GM12864 (cell line): ENCODE data around the gene DDX20.

Experiments
- DNase-seq: peaks from one replicate; pipeline ENCODE4 v3.0.0-alpha.2; 2011; ENCODE audit warnings: low read depth
- H3K4me3 ChIP-seq: 2 replicates; pipeline ENCODE4 v1.5.1; 2011; ENCODE audit warnings: mild to moderate bottlenecking, low read depth, low read length, control low read depth
- CTCF ChIP-seq: IDR thresholded peaks from 2 replicates; pipeline ENCODE4 v1.5.1; 2011; ENCODE audit warnings: low read depth, mild to moderate bottlenecking, moderate library complexity, low read length, control low read depth, inconsistent platforms; ENCODE audit errors: missing control alignments

The DDX20 gene

GRCh38 chr1:111749628-111750027 is 6.1 kb upstream of the DDX20 start:
- H3K4me3 ChIP-seq = no peak overlapping the region
- no peak for DNase-seq
- TF ChIP-seq CTCF = no peak

GRCh38 chr1:111750856-111751255 is 4.8 kb upstream of the DDX20 start:
- DNase-seq = no peak
- no peak for TF ChIP-seq CTCF
- no peak overlapping the region for H3K4me3 ChIP-seq

- DNase-seq = no peak
- no peak overlapping the region for H3K4me3 ChIP-seq
- no peak for TF ChIP-seq CTCF
Observed at GRCh38 chr1:111751906-111752575, 3.7 kb upstream of the DDX20 start.

- no peak for TF ChIP-seq CTCF
- no peak for DNase-seq
- peak overlapping the region; percentile 82 for H3K4me3 ChIP-seq
Observed at GRCh38 chr1:111754984-111755330, 744 bp upstream of the DDX20 start.

- no peak for TF ChIP-seq CTCF
- DNase-seq = no peak
- peak overlapping the region; percentile 82 for H3K4me3 ChIP-seq
Observed at GRCh38 chr1:111756124-111756513, 418 bp downstream of the DDX20 start.

- TF ChIP-seq CTCF = no peak
- DNase-seq = no peak
- no peak overlapping the region for H3K4me3 ChIP-seq
Observed at GRCh38 chr1:111758373-111758772, 2.7 kb downstream of the DDX20 start.

- no peak for TF ChIP-seq CTCF
Observed at GRCh38 chr1:111761717-111762116, 6.0 kb downstream of the DDX20 start.

More at GRCh38 chr1:111761717-111762116, 6.0 kb downstream of the DDX20 start:
- H3K4me3 ChIP-seq = no peak overlapping the region
- no peak for DNase-seq
